Left lung (tissue), 10 donors: ENCODE results near the gene INF2. TPM values are rescaled to one million over a fixed set of nuclear protein-coding genes. Genes with fewer than 3 reads are reported as not detected.

ENCODE experiments used
- ATAC-seq: fragments of 200-7000 bp; cut with Tn5 transposase; one replicate; pipeline ENCODE4 v1.9.1; 2020; ENCODE audit warnings: moderate library complexity
- DNase-seq, 4 donors: peaks; one replicate each; pipeline ENCODE4 v3.0.0-alpha.2; 2013 to 2020
- H3K27ac ChIP-seq, 2 donors: fragments of 200-600 bp; sonication (generic) in 1 of 2; one replicate each; pipeline versions ENCODE4 v1.5.0 to v1.8.0; 2020 to 2021
- H3K27me3 ChIP-seq, 2 donors: fragments of 200-600 bp; sonication (generic) in 1 of 2; one replicate each; pipeline versions ENCODE4 v1.5.0 to v1.8.0; 2020 to 2021
- H3K36me3 ChIP-seq, 2 donors: fragments of 200-600 bp; sonication (generic) in 1 of 2; one replicate each; pipeline versions ENCODE4 v1.5.0 to v1.8.0; 2020 to 2021
- H3K4me1 ChIP-seq, 2 donors: fragments of 200-600 bp; one replicate each; pipeline ENCODE4 v1.8.0; 2021
- H3K4me3 ChIP-seq, 2 donors: fragments of 200-600 bp; sonication (generic) in 1 of 2; one replicate each; pipeline versions ENCODE4 v1.5.0 to v1.8.0; 2020 to 2021; ENCODE audit warnings: mild to moderate bottlenecking in 1 of 2
- H3K9me3 ChIP-seq, 2 donors: fragments of 200-600 bp; sonication (generic) in 1 of 2; one replicate each; pipeline versions ENCODE4 v1.5.0 to v1.8.0; 2020 to 2021
- intact Hi-C, 2 donors: fragments of 100-400 bp; cut with DNase I; formaldehyde crosslinking; loops; one replicate each; pipeline versions ENCODE4 v1.11.2 to v1.14.2; 2022
- polyA plus RNA-seq, 6 donors: library from polyadenylated mRNA; unstranded; fragments of 120-200 nt; gene quantifications; one replicate each; pipeline ENCODE4 v1.2.1, GENCODE V29; 2013; ENCODE audit not compliant: insufficient read length in 6 of 6
- total RNA-seq, 2 donors: library from RNA; stranded (reverse); fragmentation: NEBNext Ultra II Directional; extraction: Animal tissue kit (Norgen Biotek cat#: 25700); gene quantifications; one replicate each; pipeline ENCODE4 v1.2.1, GENCODE V29; 2021
- TF ChIP-seq, protein P1 (sequence below), 2 donors: fragments of 200-600 bp; sonication (generic) in 1 of 2; IDR thresholded peaks; one replicate each; pipeline versions ENCODE4 v1.5.0 to v1.8.0; 2021; ENCODE audit warnings: antibody characterized with exemption in 2 of 2
- donor health status: DM: no; HTN: yes; CAD: no.
- donor health status: DM: no; HTN: no; CAD: no.

Gene INF2
- total and polyA plus RNA-seq, 8 donors, result 43.5 to 120 (median 57.0) TPM

DNA sequence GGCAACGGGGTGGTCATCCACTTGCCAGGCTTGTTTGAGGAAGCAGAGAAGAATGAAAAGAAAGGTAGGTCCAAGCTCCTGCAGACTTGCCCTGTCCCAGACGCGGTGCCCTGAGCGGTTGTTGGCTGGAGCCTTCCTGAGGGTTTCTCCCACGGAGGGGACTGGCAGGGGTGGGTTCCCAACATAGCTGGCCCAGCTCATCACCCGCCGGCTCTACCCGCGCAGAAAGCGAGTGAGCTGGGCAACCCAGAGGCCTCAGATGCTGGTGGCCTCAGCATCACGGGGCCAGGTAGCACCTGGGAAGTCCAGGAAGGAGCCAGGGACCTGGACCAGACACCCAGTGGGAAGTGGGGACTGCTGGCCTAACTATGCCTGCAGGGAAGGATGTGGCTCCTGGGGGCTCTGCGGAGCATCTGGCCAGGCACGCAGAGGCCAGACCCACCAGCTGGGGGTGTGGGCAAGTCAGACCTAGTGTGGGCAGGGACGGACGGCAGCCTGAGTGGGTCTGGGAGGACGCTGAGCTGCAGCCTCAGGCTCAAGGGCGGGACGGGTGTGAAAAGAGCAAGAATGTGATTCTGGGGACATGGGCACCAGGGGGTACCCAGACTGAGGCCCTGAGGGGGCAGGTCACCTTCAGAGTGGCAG lies 49.1 kb downstream of the INF2 start:
- Histone ChIP-seq H3K36me3 (no peaks in the 10 kb centered on the region), H3K27ac (no peak overlapping the region), H3K4me1 (peaks cover 9 to 21% of the 10 kb centered on the region in 2 donors), H3K27me3 (no peaks in the 10 kb centered on the region), H3K4me3 (no peak overlapping the region), H3K9me3 (no peaks in the 10 kb centered on the region)
- ATAC-seq (no peak), DNase-seq (peak in 1 of 4 donors; percentile 58)
- intact Hi-C loops, result no loop called here
- TF ChIP-seq, protein P1, sequence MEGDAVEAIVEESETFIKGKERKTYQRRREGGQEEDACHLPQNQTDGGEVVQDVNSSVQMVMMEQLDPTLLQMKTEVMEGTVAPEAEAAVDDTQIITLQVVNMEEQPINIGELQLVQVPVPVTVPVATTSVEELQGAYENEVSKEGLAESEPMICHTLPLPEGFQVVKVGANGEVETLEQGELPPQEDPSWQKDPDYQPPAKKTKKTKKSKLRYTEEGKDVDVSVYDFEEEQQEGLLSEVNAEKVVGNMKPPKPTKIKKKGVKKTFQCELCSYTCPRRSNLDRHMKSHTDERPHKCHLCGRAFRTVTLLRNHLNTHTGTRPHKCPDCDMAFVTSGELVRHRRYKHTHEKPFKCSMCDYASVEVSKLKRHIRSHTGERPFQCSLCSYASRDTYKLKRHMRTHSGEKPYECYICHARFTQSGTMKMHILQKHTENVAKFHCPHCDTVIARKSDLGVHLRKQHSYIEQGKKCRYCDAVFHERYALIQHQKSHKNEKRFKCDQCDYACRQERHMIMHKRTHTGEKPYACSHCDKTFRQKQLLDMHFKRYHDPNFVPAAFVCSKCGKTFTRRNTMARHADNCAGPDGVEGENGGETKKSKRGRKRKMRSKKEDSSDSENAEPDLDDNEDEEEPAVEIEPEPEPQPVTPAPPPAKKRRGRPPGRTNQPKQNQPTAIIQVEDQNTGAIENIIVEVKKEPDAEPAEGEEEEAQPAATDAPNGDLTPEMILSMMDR (IDR thresholded peaks at IDR 0.05), result no peak

DNA sequence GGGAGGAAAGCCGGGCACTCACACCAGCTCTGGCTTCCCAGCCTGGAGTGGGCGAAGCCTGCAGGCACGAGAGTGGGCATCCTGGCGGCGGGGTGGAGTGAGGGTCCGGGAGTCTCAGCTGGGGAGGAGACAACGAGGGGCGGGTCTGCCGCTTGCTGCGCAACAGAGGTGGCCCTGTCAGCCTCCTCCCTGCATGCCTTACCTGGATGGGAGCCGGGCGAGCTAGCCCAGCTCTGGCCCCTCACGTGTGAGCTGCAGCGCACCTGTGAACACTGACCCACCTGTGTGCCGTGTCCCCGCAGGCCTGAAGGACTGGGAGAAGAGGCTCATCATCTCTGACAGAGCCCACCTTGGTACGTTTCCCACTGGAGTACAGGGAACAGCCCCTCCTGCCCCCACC lies 49.6 kb downstream of the INF2 start:
- intact Hi-C loops, result no loop called here
- ATAC-seq (no peak), DNase-seq (peak in 1 of 4 donors; percentile 75)
- TF ChIP-seq, protein P1 (IDR thresholded peaks at IDR 0.05), result no peak
- Histone ChIP-seq H3K27me3 (no peaks in the 10 kb centered on the region), H3K36me3 (no peaks in the 10 kb centered on the region), H3K4me1 (peaks cover 9 to 21% of the 10 kb centered on the region in 2 donors), H3K9me3 (no peaks in the 10 kb centered on the region), H3K4me3 (no peak overlapping the region), H3K27ac (no peak overlapping the region)

DNA sequence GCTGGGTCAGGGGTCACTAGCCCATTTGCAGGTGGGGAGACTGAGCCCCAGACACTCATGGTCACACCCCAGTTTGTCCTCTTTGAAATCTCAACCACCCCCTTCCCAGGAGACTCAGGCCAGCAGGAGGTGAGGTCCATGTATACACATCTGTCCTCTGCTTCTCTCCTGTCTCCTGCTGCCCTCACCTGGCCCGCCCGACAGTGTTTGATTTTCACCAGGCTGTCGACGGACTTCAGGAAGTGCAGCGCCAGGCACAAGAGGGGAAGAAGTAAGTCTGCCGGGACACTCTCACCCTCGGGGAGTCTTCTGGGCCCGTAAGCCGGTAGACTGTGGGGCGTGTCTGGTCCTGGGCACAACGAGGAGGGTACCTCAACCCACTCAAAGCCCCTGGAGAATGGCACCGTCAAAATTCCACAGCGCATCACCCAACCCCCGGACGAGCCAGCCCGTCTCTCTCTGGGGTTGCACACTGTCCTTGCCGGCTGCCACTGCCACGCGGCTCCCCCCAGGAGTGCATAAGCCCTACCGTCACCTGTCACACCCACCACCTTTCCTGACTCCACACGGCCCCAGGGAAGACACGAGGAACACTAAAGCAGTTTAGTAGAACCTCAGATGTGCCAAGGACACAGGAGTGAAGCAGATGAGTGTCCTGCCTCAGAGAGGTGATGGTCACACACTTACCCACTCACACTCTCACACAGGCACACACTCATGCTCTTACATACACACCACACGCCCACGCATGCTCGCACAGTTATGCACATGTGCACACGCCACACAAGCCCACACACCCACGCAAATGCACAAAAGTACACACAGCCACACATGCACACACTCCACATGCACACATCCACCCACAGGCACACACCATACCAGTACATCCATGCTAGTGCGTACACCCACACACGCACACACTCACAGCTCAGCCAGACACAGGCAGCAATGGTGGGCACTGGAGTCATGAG lies 50.4 kb downstream of the INF2 start:
- TF ChIP-seq, protein P1 (IDR thresholded peaks at IDR 0.05), result no peak
- Histone ChIP-seq H3K27me3 (no peaks in the 10 kb centered on the region), H3K9me3 (no peaks in the 10 kb centered on the region), H3K4me1 (peaks cover 9 to 21% of the 10 kb centered on the region in 2 donors), H3K4me3 (no peak overlapping the region), H3K36me3 (no peaks in the 10 kb centered on the region), H3K27ac (no peak overlapping the region)
- intact Hi-C loops, result no loop called here
- ATAC-seq, result no peak
- DNase-seq, result no peak

DNA sequence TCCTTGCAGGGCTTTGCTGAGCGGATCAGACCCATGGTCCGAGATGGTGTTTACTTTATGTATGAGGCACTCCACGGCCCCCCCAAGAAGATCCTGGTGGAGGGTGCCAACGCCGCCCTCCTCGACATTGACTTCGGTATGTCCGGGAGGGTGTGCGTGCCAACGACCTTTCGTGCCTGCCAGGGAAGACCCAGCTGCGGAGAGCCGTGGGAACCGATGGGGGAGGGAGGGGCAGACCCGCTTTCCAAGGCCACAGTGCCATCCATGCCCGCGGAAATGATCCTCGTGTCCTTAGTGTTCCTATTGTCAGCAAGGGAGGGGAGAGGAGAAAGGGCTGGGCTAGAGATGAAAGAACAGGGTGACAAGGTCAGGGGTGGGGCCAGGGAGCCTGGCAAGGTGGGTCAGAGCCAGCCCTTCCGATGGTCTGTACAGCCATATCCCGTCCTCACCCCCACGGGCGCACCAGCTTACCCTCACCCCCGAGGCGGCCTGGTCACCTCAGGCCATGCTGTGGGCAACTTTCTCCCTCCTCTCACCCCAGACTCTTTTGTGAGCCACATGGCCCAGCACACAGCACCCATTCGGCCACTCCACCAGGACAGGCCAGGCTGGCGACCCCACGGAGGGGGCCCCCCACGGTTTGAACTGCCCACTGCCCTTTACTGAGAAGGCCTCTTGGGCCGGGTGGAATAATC lies 51.8 kb downstream of the INF2 start:
- ATAC-seq (no peak), DNase-seq (peak in 1 of 4 donors; percentile 64)
- Histone ChIP-seq H3K4me1 (peaks cover 1 to 8% of the 10 kb centered on the region in 2 donors), H3K27me3 (no peaks in the 10 kb centered on the region), H3K4me3 (no peak overlapping the region), H3K9me3 (no peaks in the 10 kb centered on the region), H3K27ac (no peak overlapping the region), H3K36me3 (no peaks in the 10 kb centered on the region)
- TF ChIP-seq, protein P1 (IDR thresholded peaks at IDR 0.05), result no peak
- intact Hi-C loops, result no loop called here
